OCI-LY7 (cell line): Measurements from ENCODE around the gene PTPRCAP. TPM values are rescaled to one million over a fixed set of nuclear protein-coding genes. Genes with fewer than 3 reads are reported as not detected.
"Not testable (repeated sequence)": the region's sequence is repeated elsewhere in the genome, so short reads cannot be mapped to it uniquely, and the experiment has no call there.

ENCODE experiments used
- BruUV-seq: library from RNA; stranded (reverse); fragments of 400-500 nt; replicated peaks from 2 replicates; lab custom pipeline; 2021; lab: Mats Ljungman, UMichigan
- CTCF ChIA-PET: fragments of 300-600 bp; sonication (Branson Sonifier 250); formaldehyde crosslinking; loops from one replicate; lab custom pipeline; 2022; ENCODE audit warnings: antibody characterized with exemption; ENCODE audit not compliant: unreplicated experiment; lab: Charles Lee
- POLR2A ChIA-PET: fragments of 300-600 bp; sonication (Branson Sonifier 250); formaldehyde crosslinking; loops from one replicate; lab custom pipeline; 2022; ENCODE audit warnings: antibody characterized with exemption; lab: Charles Lee
- DNase-seq: peaks from one replicate; pipeline ENCODE4 v3.0.0-alpha.2; 2015; ENCODE audit warnings: low spot score
- H2AFZ ChIP-seq: fragments of 200-600 bp; sonication (generic), shearing (Covaris generic); 2 replicates; pipeline ENCODE4 v1.6.1; 2014; ENCODE audit warnings: mild to moderate bottlenecking, antibody characterized with exemption, low read length, moderate library complexity
- H3K27ac ChIP-seq: fragments of 200-600 bp; sonication (generic); 2 replicates; pipeline ENCODE4 v1.5.1; 2014; ENCODE audit warnings: mixed run types, low read depth, mild to moderate bottlenecking, moderate library complexity, low read length, inconsistent platforms; ENCODE audit not compliant: poor library complexity, severe bottlenecking
- H3K36me3 ChIP-seq: fragments of 200-600 bp; sonication (generic); 2 replicates; pipeline ENCODE4 v1.6.1; 2014; ENCODE audit warnings: mild to moderate bottlenecking, antibody characterized with exemption, low read length, moderate library complexity, mixed read lengths; ENCODE audit not compliant: insufficient read depth
- H3K4me1 ChIP-seq: fragments of 200-600 bp; sonication (generic); 2 replicates; pipeline ENCODE4 v1.5.1; 2014; ENCODE audit warnings: mild to moderate bottlenecking, low read length; ENCODE audit not compliant: insufficient read depth, poor library complexity, severe bottlenecking
- H3K4me2 ChIP-seq: fragments of 200-600 bp; sonication (generic); 2 replicates; pipeline ENCODE4 v1.6.1; 2014; ENCODE audit warnings: mild to moderate bottlenecking, low read length
- H3K4me3 ChIP-seq: fragments of 200-600 bp; sonication (generic); 2 replicates; pipeline ENCODE4 v1.5.1; 2014; ENCODE audit warnings: mild to moderate bottlenecking, low read depth, low read length; ENCODE audit not compliant: poor library complexity, severe bottlenecking
- H3K79me2 ChIP-seq: fragments of 200-600 bp; sonication (generic); 2 replicates; pipeline ENCODE4 v1.6.1; 2016; ENCODE audit warnings: low read depth, mild to moderate bottlenecking, low read length, moderate library complexity, mixed read lengths; ENCODE audit not compliant: insufficient read depth
- H3K9me2 ChIP-seq: fragments of 200-600 bp; sonication (generic); 2 replicates; pipeline ENCODE4 v1.6.1; 2016; ENCODE audit warnings: mild to moderate bottlenecking, low read length, mixed read lengths; ENCODE audit not compliant: insufficient read depth
- H3K9me3 ChIP-seq: fragments of 200-600 bp; sonication (generic); 2 replicates; pipeline ENCODE4 v1.6.1; 2014; ENCODE audit warnings: mild to moderate bottlenecking, mixed run types, low read length, mixed read lengths
- H4K20me1 ChIP-seq: fragments of 200-600 bp; sonication (generic); 2 replicates; pipeline ENCODE4 v1.6.1; 2014; ENCODE audit warnings: mild to moderate bottlenecking, antibody characterized with exemption, low read length, moderate library complexity, mixed read lengths; ENCODE audit not compliant: insufficient read depth
- EZH2phosphoT487 ChIP-seq: fragments of 200-600 bp; sonication (generic); IDR thresholded peaks from 2 replicates; pipeline ENCODE4 v1.6.1; 2018; ENCODE audit warnings: low read depth, borderline replicate concordance, mild to moderate bottlenecking, mixed run types, antibody characterized with exemption, low read length, moderate library complexity, mixed read lengths
- intact Hi-C: fragments of 100-400 bp; cut with micrococcal nuclease; formaldehyde crosslinking; loops from one replicate; pipeline ENCODE4 v1.10.0; 2022; ENCODE audit not compliant: unreplicated experiment
- total RNA-seq, 2 experiments: library from RNA; depleted of rRNA in 1 of 2; stranded (reverse); fragments of >200 nt in 1 of 2; shearing (Covaris generic) in 1 of 2; gene quantifications; 2 replicates each; pipeline ENCODE4 v1.2.3, GENCODE V29; 2014 to 2022
- TF ChIP-seq, protein P1 (sequence below): fragments of 200-600 bp; sonication (generic); conservative IDR thresholded peaks from 2 replicates; pipeline ENCODE4 v1.5.1; 2014; ENCODE audit warnings: mild to moderate bottlenecking, antibody characterized with exemption, low read length, moderate library complexity, mixed read lengths

The PTPRCAP gene
- total RNA-seq, 2 experiments from 2014 or later, result 129 to 212 TPM

DNA sequence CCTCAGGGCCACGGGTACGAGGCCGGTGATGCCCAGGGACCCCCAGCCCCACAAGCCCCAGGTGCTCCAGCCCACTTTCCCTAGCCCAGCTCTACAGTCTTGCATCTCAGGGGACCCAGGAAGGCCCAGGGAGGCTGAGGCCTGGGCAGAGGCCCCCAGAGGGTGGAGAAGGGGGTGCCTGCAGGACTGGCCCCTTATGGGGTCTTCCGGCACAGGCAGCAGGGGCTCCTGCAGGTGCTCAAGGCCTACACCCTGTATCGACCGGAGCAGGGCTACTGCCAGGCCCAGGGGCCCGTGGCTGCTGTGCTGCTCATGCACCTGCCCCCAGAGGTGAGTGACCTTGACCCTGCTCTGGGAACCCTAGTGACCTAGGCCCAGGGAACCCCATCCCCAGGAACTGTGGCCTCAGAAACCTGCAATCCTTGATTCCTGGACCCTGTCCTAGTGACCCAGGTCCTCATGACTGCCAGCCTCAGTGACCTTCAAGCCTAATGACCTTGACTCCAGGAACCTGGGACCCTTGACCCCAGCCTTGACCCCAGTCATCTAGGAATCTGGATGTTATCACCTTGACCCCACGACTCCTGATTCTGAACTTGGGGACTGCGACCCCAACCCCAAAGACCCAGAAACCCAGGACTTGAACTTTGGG, 31.7 kb downstream of the PTPRCAP start:
- Histone ChIP-seq H3K4me2 (peak overlapping the region; percentile 73), H3K4me3 (peak overlapping the region; percentile 79), H3K9me3 (no peaks in the 10 kb centered on the region), H3K4me1 (peaks cover 79% of the 10 kb centered on the region), H3K27ac (peak overlapping the region; percentile 97), H2AFZ (no peak overlapping the region), H3K9me2 (no peaks in the 10 kb centered on the region), H3K36me3 (peaks cover 48% of the 10 kb centered on the region), H4K20me1 (no peaks in the 10 kb centered on the region), H3K79me2 (peaks cover 43% of the 10 kb centered on the region)
- BruUV-seq, result no TSS peak
- DNase-seq, result no peak
- no peak for TF ChIP-seq EZH2phosphoT487
- TF ChIP-seq, protein P1, sequence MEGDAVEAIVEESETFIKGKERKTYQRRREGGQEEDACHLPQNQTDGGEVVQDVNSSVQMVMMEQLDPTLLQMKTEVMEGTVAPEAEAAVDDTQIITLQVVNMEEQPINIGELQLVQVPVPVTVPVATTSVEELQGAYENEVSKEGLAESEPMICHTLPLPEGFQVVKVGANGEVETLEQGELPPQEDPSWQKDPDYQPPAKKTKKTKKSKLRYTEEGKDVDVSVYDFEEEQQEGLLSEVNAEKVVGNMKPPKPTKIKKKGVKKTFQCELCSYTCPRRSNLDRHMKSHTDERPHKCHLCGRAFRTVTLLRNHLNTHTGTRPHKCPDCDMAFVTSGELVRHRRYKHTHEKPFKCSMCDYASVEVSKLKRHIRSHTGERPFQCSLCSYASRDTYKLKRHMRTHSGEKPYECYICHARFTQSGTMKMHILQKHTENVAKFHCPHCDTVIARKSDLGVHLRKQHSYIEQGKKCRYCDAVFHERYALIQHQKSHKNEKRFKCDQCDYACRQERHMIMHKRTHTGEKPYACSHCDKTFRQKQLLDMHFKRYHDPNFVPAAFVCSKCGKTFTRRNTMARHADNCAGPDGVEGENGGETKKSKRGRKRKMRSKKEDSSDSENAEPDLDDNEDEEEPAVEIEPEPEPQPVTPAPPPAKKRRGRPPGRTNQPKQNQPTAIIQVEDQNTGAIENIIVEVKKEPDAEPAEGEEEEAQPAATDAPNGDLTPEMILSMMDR, result no peak
- CTCF ChIA-PET, result no interaction called here
- intact Hi-C loops, result loop anchor here (10.0 kb wide), 1 partner anchor 239 kb away; no protein-coding TSS in a partner anchor
- POLR2A ChIA-PET, result interaction anchor here (1.1 to 5.1 kb wide), 2 partner anchors 31 to 53 kb away, joined by 3 to 38 read pairs; partner anchors contain the start of genes POLD4 and PTPRCAP

DNA sequence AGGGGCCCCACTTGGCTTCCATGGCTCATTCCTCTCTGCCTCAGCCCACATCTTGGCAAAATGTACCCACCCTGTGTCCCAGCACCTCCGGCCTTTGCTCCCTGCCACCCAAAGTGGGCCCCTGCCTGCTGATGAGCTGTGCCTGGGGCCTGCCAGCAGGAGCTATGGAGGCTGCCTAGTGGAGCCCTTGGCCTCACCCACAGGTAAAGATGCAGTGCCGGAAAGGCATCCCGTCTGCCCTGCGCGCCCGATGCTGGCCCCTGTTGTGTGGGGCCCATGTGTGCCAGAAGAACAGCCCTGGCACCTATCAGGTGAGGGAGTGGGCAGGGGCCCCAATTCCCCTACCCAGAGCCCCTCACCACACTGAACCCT, 32.3 kb downstream of the PTPRCAP start:
- H3K9me3 ChIP-seq, result no peaks in the 10 kb centered on the region
- H3K27ac ChIP-seq, result peak overlapping the region; percentile 97
- H3K4me1 ChIP-seq, result peaks cover 79% of the 10 kb centered on the region
- H3K4me2 ChIP-seq, result peak overlapping the region; percentile 73
- CTCF ChIA-PET, result no interaction called here
- TF ChIP-seq EZH2phosphoT487, result no peak
- peak overlapping the region; percentile 79 for H3K4me3 ChIP-seq
- DNase-seq, result no peak
- BruUV-seq, result no TSS peak
- intact Hi-C loops, result loop anchor here (10.0 kb wide), 1 partner anchor 240 kb away; no protein-coding TSS in a partner anchor
- no peaks in the 10 kb centered on the region for H3K9me2 ChIP-seq
- H3K79me2 ChIP-seq, result peaks cover 49% of the 10 kb centered on the region
- peaks cover 48% of the 10 kb centered on the region; the same call in 1 of the 2 replicates for H3K36me3 ChIP-seq
- no peak overlapping the region for H2AFZ ChIP-seq
- POLR2A ChIA-PET, result interaction anchor here (0.6 to 5.1 kb wide), 3 partner anchors 32 to 78 kb away, joined by 3 to 38 read pairs (median 3); partner anchors contain the start of genes POLD4 and PTPRCAP
- H4K20me1 ChIP-seq, result 0 out of 2 replicates have a peak, but pooled peaks cover 6% of the 10 kb centered on the region

DNA sequence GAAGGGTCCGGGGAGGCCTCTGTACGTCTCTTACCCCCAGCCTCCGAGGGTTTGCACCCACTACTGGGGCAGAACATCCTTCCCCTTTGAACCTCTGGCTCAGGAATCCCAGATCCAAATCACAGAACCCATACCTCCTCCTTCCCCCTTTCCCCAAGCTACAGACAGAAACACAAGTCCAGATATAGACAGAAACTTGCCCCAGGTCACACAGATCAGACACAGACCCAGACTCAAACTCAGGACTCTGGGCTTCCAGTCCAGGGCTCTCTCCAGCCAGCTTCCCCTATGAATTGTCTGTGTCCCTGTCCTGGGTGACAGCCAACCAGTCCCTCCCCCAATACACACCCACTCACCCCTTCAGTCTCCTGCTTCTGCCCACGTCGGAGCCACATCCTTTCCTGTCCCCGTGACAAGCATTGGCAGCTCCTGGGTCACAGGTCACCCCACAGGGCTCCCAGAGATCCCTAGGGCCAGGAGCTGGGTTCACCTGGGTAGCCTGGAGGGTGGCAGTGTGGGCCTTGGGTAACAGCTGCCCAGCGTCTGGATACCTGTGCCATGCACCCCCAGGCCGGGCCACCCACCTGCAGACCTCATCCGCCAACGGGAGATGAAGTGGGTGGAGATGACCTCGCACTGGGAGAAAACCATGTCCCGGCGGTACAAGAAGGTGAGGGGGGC, 32.8 kb downstream of the PTPRCAP start:
- Histone ChIP-seq H3K4me3 (peak overlapping the region; percentile 79), H4K20me1 (0 out of 2 replicates have a peak, but pooled peaks cover 7% of the 10 kb centered on the region), H3K4me1 (peaks cover 75% of the 10 kb centered on the region), H3K9me2 (no peaks in the 10 kb centered on the region), H3K27ac (peak overlapping the region; percentile 97), H2AFZ (no peak overlapping the region), H3K9me3 (no peaks in the 10 kb centered on the region), H3K36me3 (peaks cover 46% of the 10 kb centered on the region), H3K4me2 (peak overlapping the region; percentile 73), H3K79me2 (peaks cover 50% of the 10 kb centered on the region)
- POLR2A ChIA-PET, result interaction anchor here (0.6 to 5.1 kb wide), 8 partner anchors 10 to 80 kb away, joined by 3 to 38 read pairs (median 4); partner anchors contain the start of genes POLD4 and PTPRCAP
- CTCF ChIA-PET, result interaction anchor here (0.5 to 1.2 kb wide), 2 partner anchors 34 to 55 kb away, joined by 3 read pairs; no protein-coding TSS in a partner anchor
- intact Hi-C loops, result loop anchor here (5.0 to 10.0 kb wide), 2 partner anchors 183 to 240 kb away; no protein-coding TSS in a partner anchor
- no peak for TF ChIP-seq EZH2phosphoT487
- no peak for DNase-seq
- BruUV-seq, result no TSS peak

DNA sequence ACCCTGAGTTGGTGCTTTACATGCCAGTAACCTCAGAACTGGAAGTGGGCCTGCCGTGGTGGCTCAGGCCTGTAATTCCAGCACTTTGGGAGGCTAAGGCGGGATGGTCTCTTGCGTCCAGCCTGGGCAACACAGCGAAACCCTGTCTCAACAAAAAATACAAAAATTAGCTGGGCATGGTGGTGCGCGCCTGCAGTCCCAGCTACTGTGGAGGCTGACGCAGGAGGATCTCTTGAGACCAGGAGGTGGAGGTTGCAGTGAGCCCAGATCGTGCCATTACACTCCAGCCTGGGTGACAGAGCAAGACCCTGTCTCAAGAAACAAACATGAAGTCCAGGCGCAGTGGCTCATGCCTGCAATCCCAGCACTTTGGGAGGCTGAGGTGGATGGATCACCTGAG, 34.4 kb downstream of the PTPRCAP start:
- Histone ChIP-seq H3K4me2 (peak overlapping the region; percentile 73), H3K4me3 (peak overlapping the region; percentile 79), H3K4me1 (peaks cover 66% of the 10 kb centered on the region), H3K36me3 (peaks cover 53% of the 10 kb centered on the region), H3K79me2 (peaks cover 49% of the 10 kb centered on the region), H3K27ac (peak overlapping the region; percentile 97)
- POLR2A ChIA-PET, result interaction anchor here (0.5 to 5.1 kb wide), 11 partner anchors 8 to 197 kb away, joined by 3 to 38 read pairs (median 4); partner anchors contain the start of genes PTPRCAP, RAD9A and RPS6KB2
- H3K9me3 ChIP-seq, DNase-seq, BruUV-seq, H3K9me2 ChIP-seq, H2AFZ ChIP-seq, H4K20me1 ChIP-seq, CTCF ChIA-PET: not testable (repeated sequence)
- intact Hi-C loops, result loop anchor here (1.0 to 10.0 kb wide), 4 partner anchors 18 to 242 kb away; no protein-coding TSS in a partner anchor
